ENCODE results near the gene AACS.
"Not testable (repeated sequence)": the region's sequence is repeated elsewhere in the genome, so short reads cannot be mapped to it uniquely, and the experiment has no call there.

Gene AACS

GRCh38 chr12:125092872-125093680 lies 27.8 kb downstream of the AACS start:
- DNase-seq = peak; percentile 5

GRCh38 chr12:125093681-125094330 lies 28.6 kb downstream of the AACS start:
- no peak for DNase-seq

GRCh38 chr12:125096894-125097293 lies 31.7 kb downstream of the AACS start:
- DNase-seq = no peak

GRCh38 chr12:125097427-125097826 lies 32.2 kb downstream of the AACS start:
- no peak for DNase-seq

- DNase-seq = no peak
Measured at GRCh38 chr12:125098676-125099408, 33.6 kb downstream of the AACS start.

- no peak for DNase-seq
Measured at GRCh38 chr12:125099409-125099782, 34.2 kb downstream of the AACS start.

- peak; percentile 94 for DNase-seq
Measured at GRCh38 chr12:125100551-125101434, 35.6 kb downstream of the AACS start.

GRCh38 chr12:125104982-125105381 lies 39.7 kb downstream of the AACS start:
- peak; percentile 33 for DNase-seq

GRCh38 chr12:125105600-125105999 lies 40.4 kb downstream of the AACS start:
- DNase-seq = peak; percentile 94

- no peak for DNase-seq
Measured at GRCh38 chr12:125110641-125111360, 45.6 kb downstream of the AACS start.

GRCh38 chr12:125111403-125111802 lies 46.2 kb downstream of the AACS start:
- DNase-seq = no peak

- not testable (repeated sequence) for DNase-seq
Measured at GRCh38 chr12:125112614-125113013, 47.4 kb downstream of the AACS start.

GRCh38 chr12:125113263-125113662 lies 48.0 kb downstream of the AACS start:
- DNase-seq = no peak

- DNase-seq = no peak
Measured at GRCh38 chr12:125113789-125114188, 48.6 kb downstream of the AACS start.

GRCh38 chr12:125114365-125115141 lies 49.3 kb downstream of the AACS start:
- DNase-seq = no peak

GRCh38 chr12:125120566-125120965 lies 55.3 kb downstream of the AACS start:
- no peak for DNase-seq

GRCh38 chr12:125121106-125121505 lies 55.9 kb downstream of the AACS start:
- DNase-seq = no peak

GRCh38 chr12:125122668-125123067 lies 57.4 kb downstream of the AACS start:
- no peak for DNase-seq

- no peak for DNase-seq
Measured at GRCh38 chr12:125124320-125124966, 59.2 kb downstream of the AACS start.

GRCh38 chr12:125125271-125125670 lies 60.0 kb downstream of the AACS start:
- no peak for DNase-seq

Data from NCI-H69 (cell line).